Effector memory CD4-positive, alpha-beta T cell (primary cell): ENCODE results near the gene TMEM52.
A peak's percentile ranks its signal among the peaks of the same experiment; 100 is the strongest.

Experiments
- DNase-seq, 3 donors: peaks; one replicate each; pipeline ENCODE4 v3.0.0-alpha.2; 2020
- H3K27ac ChIP-seq: 2 replicates; pipeline ENCODE4 v1.7.0; 2013; ENCODE audit warnings: mild to moderate bottlenecking, low read length, moderate library complexity; ENCODE audit not compliant: insufficient read depth, poor library complexity, severe bottlenecking
- H3K27me3 ChIP-seq: replicated peaks from 2 replicates; pipeline ENCODE4 v1.7.0; 2013; ENCODE audit warnings: mild to moderate bottlenecking, low read length; ENCODE audit not compliant: insufficient read depth, control insufficient read depth, poor library complexity, severe bottlenecking
- H3K36me3 ChIP-seq: 2 replicates; pipeline ENCODE4 v1.7.0; 2013; ENCODE audit warnings: mild to moderate bottlenecking, low read length, moderate library complexity; ENCODE audit not compliant: control insufficient read depth, insufficient read depth
- H3K4me1 ChIP-seq: 2 replicates; pipeline ENCODE4 v1.7.0; 2013; ENCODE audit warnings: low read length, mild to moderate bottlenecking; ENCODE audit not compliant: control insufficient read depth, insufficient read depth, poor library complexity, severe bottlenecking
- H3K4me3 ChIP-seq: 2 replicates; pipeline ENCODE4 v1.7.0; 2013; ENCODE audit warnings: low read length, low read depth, mild to moderate bottlenecking; ENCODE audit not compliant: insufficient read depth, poor library complexity, severe bottlenecking
- H3K9me3 ChIP-seq: 2 replicates; pipeline ENCODE4 v1.7.0; 2013; ENCODE audit warnings: mild to moderate bottlenecking, low read length, moderate library complexity; ENCODE audit not compliant: control insufficient read depth

Gene TMEM52

DNA sequence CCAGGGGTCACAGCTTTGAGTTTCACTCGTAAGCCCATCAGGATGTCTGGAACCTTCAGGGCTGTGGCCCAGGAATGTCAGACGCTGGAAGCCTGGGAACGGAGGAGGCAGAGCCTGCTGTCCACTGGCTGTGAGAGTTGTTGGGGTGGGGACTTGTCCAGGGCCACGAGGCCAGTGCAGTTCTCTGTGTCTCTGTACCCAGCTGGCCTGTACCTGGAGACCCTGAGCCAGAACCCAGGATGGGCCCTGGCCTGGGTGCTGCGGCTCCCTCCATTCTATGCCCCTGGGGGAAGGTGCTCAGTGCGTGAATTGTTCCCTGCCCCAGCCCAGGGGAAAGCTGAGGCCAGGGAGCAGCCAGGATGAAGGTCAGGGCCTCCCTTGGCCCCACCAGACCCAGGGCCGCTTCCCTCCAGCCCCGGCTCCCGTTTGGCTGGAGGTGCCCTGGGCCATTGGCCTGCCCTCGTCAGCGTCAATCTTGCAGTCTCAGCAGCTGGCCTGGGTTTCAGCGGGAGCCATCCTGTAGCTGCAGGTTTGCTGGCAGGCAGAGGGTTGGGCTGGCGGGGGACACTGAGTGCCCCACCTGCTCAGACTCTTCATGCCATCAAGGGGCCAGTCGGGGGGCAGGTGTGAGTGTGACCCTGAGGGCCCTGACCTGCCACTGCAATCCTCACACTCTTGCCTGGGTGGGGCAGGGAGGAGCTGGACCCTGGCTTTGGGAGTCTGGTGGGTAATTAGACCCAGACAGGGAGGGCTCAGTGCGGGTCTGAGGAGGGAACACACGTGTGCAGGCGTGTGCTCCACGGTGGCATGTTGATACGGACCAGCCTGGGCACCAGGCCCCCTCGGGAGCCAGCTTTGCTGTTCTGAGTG is 4.7 kb downstream of the TMEM52 start:
- no peaks in the 10 kb centered on the region for H3K27me3 ChIP-seq
- H3K27ac ChIP-seq, result no peak overlapping the region
- no peaks in the 10 kb centered on the region for H3K9me3 ChIP-seq
- DNase-seq, result no peak
- no peaks in the 10 kb centered on the region for H3K36me3 ChIP-seq
- peaks cover 12% of the 10 kb centered on the region for H3K4me1 ChIP-seq
- H3K4me3 ChIP-seq, result no peak overlapping the region

- Histone ChIP-seq H3K27me3 (no peaks in the 10 kb centered on the region), H3K4me1 (peaks cover 9% of the 10 kb centered on the region), H3K36me3 (no peaks in the 10 kb centered on the region), H3K4me3 (no peak overlapping the region), H3K9me3 (no peaks in the 10 kb centered on the region), H3K27ac (no peak overlapping the region)
- no peak for DNase-seq
These were observed 7.6 kb downstream of the TMEM52 start for GRCh38 chr1:1911350-1912041.

DNA sequence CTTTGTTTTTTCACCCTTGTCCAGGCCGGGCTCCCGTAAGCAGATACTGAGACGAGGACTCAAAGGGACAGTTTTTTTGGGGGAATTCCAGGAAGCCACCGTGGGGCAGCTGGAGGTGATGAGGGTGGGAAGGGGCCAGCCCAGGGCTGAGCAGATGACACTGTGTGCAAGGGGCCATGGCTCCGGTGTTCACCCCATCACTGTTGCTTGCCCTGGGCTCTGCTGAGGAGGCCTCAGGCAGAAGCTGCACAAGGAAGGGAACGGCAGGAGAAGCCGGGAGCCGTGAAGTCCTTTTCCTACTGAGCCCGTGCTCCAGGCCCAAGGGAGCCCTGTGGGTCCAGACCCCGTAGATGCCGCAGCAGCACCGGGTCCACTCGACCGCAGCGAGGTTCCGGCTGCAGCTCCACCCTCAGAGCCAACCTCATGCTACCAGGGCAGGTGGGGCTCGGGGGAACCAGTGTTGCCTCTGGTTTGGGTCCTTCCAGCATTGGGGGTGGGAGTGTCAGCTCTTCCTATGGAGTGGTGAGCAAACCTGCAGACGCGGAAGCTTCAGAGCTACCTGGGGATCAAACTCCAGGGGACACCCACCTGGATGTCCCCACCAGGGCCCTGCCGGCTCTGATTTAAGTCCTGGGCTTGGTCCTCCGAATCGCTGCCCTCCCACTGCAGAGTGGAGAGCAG is 8.3 kb downstream of the TMEM52 start:
- Histone ChIP-seq H3K27ac (no peak overlapping the region), H3K4me1 (peaks cover 9% of the 10 kb centered on the region), H3K36me3 (no peaks in the 10 kb centered on the region), H3K27me3 (no peaks in the 10 kb centered on the region), H3K9me3 (no peaks in the 10 kb centered on the region), H3K4me3 (no peak overlapping the region)
- no peak for DNase-seq

DNA sequence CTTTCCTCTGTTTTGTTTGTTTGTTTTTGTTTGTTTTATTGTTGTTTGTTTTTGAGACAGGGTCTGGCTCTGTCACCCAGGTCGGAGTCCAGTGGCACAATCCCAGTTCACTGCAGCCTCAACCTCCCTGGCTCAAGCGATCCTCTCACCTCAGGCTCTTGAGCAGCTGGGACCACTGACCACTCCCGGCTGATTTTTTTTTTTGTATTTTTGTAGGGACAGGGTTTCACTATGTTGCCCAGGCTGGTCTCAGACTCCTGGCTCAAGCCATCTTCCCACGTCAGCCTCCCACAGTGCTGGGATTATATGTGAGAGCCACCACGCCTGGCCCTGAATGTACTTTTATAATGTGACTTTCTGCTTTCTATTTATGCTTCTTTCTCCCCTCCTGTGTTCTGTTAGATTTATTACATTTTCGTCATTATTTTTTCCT is 9.0 kb downstream of the TMEM52 start:
- no peak overlapping the region for H3K4me3 ChIP-seq
- no peak overlapping the region for H3K27ac ChIP-seq
- no peaks in the 10 kb centered on the region for H3K9me3 ChIP-seq
- peaks cover 9% of the 10 kb centered on the region for H3K4me1 ChIP-seq
- no peaks in the 10 kb centered on the region for H3K27me3 ChIP-seq
- no peaks in the 10 kb centered on the region for H3K36me3 ChIP-seq
- no peak for DNase-seq

GRCh38 chr1:1908506-1908791 is 10.6 kb downstream of the TMEM52 start:
- H3K4me3 ChIP-seq, result peak overlapping the region; percentile 54
- no peaks in the 10 kb centered on the region for H3K36me3 ChIP-seq
- H3K27me3 ChIP-seq, result no peaks in the 10 kb centered on the region
- H3K4me1 ChIP-seq, result peaks cover 9% of the 10 kb centered on the region
- H3K27ac ChIP-seq, result peak overlapping the region; percentile 82
- DNase-seq, result no peak
- H3K9me3 ChIP-seq, result no peaks in the 10 kb centered on the region

DNA sequence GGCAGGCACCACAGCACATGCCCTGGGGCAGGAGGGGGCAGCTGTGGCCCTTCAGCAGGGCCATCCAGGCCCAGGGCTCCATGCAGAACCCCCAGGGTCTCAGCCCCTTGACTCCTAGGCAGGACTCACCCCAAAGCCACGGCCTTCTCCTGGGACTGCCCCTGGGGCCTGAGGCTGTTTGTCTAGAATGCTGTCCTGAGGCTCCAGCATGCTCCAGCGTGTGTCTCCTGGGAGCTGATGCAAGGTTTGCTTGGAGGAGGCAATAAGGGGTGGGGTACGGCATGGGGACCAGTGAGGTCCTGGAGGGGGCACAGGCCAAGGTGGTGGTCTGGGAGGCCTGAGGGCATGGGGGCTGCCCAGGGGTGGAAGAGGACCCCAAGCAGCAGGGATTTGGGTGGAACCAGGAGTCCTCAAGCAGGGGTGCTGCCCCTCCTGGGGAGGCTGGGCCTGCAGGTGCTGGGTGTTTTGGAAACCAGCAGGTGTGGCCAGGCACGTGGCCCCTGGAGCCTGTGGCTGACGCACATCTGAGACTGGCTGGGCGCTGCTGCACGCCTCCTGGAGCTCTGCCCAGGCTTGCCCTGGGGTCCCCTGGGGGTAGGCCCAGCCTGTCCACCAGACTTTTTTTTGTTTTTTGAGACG is 11.9 kb downstream of the TMEM52 start:
- no peak for DNase-seq
- H3K9me3 ChIP-seq, result no peaks in the 10 kb centered on the region
- peaks cover 9% of the 10 kb centered on the region for H3K4me1 ChIP-seq
- H3K4me3 ChIP-seq, result no peak overlapping the region
- H3K27me3 ChIP-seq, result no peaks in the 10 kb centered on the region
- H3K36me3 ChIP-seq, result no peaks in the 10 kb centered on the region
- H3K27ac ChIP-seq, result no peak overlapping the region

- no peak overlapping the region for H3K4me3 ChIP-seq
- H3K36me3 ChIP-seq, result no peaks in the 10 kb centered on the region
- H3K27ac ChIP-seq, result no peak overlapping the region
- H3K27me3 ChIP-seq, result no peaks in the 10 kb centered on the region
- no peaks in the 10 kb centered on the region for H3K9me3 ChIP-seq
- peaks cover 9% of the 10 kb centered on the region for H3K4me1 ChIP-seq
- peak; percentile 31 to 49 (median 42) for DNase-seq
These were observed 12.6 kb downstream of the TMEM52 start for GRCh38 chr1:1906185-1907097.

- Histone ChIP-seq H3K4me3 (no peak overlapping the region), H3K9me3 (no peaks in the 10 kb centered on the region), H3K4me1 (peaks cover 3% of the 10 kb centered on the region), H3K27ac (no peak overlapping the region), H3K36me3 (no peaks in the 10 kb centered on the region), H3K27me3 (no peaks in the 10 kb centered on the region)
- DNase-seq, result no peak
These were observed 15.9 kb downstream of the TMEM52 start for GRCh38 chr1:1903224-1903623.

- Histone ChIP-seq H3K4me3 (no peak overlapping the region), H3K4me1 (no peaks in the 10 kb centered on the region), H3K27ac (no peak overlapping the region), H3K27me3 (no peaks in the 10 kb centered on the region), H3K9me3 (no peaks in the 10 kb centered on the region), H3K36me3 (no peaks in the 10 kb centered on the region)
- no peak for DNase-seq
These were observed 17.3 kb downstream of the TMEM52 start for GRCh38 chr1:1901641-1902294.
